Left renal pelvis (tissue), 4 donors: Measurements from ENCODE around the gene NAP1L4. TPM values are rescaled to one million over a fixed set of nuclear protein-coding genes. Genes with fewer than 3 reads are reported as not detected.

Source experiments
- DNase-seq, 4 donors: peaks; one replicate each; pipeline ENCODE4 v3.0.0-alpha.2; 2013; ENCODE audit warnings: low read depth in 4 of 4, low spot score in 3 of 4
- polyA plus RNA-seq, 4 donors: library from polyadenylated mRNA; unstranded; fragments of 120-200 nt; gene quantifications; one replicate each; pipeline ENCODE4 v1.2.1, GENCODE V29; 2013; ENCODE audit not compliant: insufficient read length in 4 of 4

The NAP1L4 gene
- polyA plus RNA-seq, 4 donors: 143 to 215 (median 187) TPM

- no peak for DNase-seq
Measured at GRCh38 chr11:2963761-2964160, 28.4 kb downstream of the NAP1L4 start.

DNA sequence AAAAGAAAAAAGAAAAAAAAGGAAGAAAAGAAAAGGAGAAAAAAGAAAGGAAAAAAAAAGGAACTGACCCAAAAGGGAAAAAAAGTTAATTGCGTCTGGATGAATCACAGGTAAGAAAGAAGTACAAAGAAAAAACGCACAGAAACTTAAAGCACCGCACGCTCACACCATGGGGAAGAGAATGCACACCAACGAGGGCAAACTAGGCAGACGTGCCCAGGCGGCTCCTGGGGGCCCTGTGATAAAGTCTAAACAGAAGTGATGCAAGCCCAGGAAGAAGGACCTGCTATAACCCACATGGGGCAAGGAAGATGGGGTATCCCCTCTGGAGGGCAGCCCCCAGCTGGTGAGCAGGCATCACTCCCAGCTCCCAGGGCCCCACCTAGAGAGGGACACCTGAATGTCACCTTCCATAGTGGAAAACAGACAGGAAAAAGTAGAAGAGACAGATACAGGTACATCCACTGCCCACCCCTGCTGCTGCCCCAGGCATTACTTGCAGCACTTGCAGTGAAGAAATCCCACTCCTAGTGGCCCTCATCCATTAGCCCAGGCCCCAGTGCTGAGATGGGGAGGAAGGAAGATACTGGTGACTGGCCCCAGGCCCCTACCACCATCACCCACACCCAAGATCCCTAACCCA lies 28.9 kb downstream of the NAP1L4 start:
- DNase-seq: no peak

GRCh38 chr11:2961080-2961479 lies 31.0 kb downstream of the NAP1L4 start:
- DNase-seq: no peak

DNA sequence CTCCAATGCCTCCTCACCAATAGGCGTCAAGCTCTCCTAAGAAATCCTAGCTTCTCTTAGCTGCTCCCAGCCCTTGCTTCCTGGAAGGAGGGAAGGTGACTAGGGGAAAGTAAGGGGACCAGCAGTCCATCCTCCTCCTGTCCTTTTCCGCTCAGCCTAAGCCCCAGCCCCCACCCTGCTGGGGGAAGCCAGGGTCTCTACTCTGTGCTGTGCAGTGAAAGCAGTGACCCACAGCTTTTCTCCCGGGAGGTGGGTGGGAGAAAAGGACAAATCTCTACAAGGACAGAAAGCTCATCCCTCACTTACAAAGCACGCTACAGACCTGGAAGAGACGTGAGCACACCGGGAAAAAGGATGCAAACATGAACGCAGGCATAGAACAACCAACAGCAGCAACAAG lies 32.0 kb downstream of the NAP1L4 start:
- no peak for DNase-seq

- no peak for DNase-seq
Measured at GRCh38 chr11:2958251-2958650, 33.9 kb downstream of the NAP1L4 start.

- DNase-seq: peak in 3 of 4 donors; percentile 19 to 39 (median 24)
Measured at GRCh38 chr11:2955906-2956476, 36.1 kb downstream of the NAP1L4 start.

DNA sequence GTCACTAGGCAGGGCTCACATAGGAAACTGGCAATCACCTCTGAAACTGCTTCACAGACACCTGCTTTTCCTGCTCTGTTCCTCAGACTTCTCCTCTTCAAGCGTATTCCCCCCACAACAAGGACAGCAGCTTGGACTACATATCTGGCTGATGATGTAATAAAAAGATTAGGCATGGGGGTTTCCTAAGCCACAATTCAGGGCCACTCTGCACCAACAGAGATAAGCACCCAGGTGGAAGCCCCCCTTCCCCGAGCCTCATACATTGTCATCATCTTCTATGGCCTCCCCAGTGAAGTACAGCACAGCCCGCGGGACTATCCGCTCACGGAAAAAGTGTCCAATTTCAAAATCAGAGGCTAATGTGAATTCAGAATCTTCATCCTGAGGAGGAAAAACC lies 37.9 kb downstream of the NAP1L4 start:
- DNase-seq: no peak

- no peak for DNase-seq
Measured at GRCh38 chr11:2952290-2952689, 39.8 kb downstream of the NAP1L4 start.

DNA sequence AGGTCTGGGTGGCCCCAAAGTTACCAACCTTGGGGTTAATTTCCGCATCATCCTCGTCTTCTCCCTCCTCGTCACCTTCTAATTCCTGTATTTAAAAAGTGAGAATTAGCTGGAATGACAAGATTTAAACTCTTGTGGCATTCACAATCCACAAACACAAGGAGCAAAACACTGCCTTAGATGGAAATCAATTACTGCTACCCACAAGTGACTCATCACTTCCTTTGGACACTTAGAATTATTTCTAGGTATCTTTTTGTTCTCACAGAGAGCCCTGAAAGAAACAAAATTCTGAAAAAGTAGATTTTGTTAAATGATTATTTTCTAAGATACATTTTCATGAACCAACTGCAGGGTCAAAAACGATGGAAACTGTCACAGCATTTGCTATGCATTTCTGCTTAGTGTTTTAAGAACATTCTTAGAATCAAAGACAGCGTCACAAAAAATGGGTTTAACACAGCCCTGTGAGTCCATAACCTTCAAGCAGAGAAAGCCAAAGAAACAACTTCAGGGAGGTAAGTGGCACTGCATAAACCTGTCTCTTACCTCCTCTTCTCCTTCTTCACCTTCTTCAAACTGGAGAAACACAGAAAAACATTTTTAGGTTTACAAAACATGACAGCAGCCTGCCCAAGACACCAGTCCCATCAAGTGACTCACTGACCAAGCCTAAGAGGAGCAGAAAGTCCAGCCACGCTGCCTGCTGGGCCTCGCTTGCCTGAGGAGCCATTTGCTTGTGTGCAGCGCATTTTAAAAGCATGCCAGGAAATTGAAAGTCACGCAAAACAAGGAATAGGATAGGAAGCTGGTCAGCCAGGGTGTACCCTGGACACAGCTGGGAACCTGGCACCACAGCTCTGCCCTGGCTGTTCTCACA lies 40.7 kb downstream of the NAP1L4 start:
- no peak for DNase-seq

DNA sequence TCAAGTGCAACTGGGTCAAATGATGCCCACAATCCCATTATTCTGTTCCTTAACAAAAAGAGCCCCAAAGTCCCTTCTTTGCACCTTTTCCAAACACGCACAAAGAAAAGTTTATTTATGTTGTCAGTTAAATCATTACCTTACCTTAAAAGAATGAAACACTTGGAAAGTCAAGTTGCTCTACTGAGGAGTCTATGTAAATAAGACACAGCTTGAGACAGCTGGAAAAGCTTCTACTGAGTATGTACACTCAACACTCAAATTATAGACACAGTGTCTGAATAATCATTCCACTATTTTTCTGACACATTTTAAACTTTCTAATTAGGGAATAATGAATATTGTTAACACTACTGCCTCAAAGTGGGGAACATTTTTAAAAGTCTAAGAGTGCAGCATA lies 41.3 kb downstream of the NAP1L4 start:
- no peak for DNase-seq

DNA sequence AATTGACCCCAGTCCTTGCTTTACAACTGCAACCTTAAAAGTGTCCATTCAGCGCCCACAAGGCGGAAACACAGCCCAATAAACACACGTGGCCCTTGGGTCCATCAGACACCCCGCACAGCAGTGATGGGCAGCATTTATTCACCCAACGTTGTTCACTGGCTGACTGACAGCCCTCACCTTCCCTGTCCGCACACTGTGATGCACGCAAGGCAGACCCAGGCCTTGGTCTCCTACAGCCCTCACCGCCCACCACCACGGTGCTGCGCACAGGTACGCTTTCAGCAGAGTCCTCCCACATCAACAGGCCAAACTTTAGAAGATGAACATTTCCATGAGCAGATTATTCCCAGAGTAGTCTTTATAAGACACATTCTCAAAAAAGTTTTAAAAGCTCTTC lies 42.2 kb downstream of the NAP1L4 start:
- DNase-seq: no peak

DNA sequence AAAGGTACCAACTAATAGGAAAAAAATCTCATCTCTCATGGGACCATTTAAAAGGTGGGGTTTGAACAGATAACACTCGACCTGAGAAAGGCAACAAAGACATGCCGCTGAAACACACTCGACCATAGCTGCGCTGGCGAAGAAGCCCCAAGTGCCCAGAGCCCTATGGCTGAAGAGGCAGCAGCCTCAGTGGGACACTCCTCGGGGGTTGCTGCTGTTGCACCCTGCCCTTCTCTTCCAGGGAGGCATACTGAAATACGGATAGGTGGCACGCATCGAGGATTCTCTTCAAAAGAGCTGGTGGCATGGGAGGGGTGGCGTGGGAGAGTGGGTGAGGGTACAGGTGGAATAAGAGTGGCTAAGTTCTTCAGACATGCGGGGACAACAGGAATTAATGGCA lies 44.4 kb downstream of the NAP1L4 start:
- DNase-seq: no peak

GRCh38 chr11:2945757-2946287 lies 46.3 kb downstream of the NAP1L4 start:
- DNase-seq: no peak

DNA sequence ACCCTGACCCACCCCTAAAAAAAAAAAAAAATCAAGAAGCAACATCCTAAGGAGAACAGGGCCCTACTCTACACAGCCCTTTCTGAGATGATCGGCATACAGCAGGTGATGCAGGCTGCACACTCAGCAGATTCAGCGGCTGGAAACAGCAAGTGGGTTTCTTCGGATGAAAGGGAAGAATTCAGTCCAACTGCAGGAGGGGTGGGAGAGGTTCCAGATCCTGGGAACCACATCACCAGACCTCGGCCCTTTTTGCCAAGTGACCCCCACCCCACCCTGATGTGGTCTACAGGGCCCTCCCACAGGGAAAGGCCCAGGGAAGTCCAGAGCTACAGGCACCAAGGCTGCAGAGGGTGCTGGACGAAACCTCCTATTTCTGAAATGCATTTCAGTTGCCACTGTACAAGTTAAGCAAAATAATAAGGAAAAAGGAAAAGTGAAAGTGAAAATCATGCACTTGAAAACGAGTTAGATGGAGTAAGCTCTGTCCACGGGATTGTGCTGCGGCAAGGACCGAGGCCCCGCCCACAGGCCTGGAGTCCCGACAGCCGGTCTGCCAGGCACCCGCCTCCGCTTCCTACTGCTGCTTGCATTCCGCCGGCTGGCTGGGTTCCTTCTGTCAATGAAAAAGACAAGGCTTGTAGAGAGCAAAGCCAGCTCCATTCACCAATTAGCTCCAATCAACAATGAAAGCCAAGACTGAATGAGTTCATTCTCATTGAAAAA lies 46.9 kb downstream of the NAP1L4 start:
- DNase-seq: peak in 3 of 4 donors; percentile 44 to 62 (median 45)

DNA sequence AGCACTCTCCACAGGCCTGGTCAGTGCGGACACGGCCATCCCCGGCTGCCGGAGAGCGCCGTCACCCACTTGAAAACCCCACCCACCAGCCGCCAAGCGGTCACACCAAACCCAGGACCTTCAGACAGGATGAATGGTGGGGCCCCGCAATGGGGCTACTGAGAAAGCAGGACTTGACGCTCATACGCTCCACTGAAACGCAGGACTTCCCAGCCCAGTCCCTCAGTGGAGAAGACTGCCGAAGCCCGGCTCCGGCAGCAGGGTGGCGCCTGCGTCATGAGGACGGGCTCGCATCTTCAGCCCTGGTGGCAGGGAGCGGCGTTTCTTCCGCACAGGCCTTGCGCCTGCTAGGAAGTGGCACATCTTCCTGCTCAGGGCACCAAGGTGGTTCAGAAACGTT lies 47.6 kb downstream of the NAP1L4 start:
- no peak for DNase-seq

DNA sequence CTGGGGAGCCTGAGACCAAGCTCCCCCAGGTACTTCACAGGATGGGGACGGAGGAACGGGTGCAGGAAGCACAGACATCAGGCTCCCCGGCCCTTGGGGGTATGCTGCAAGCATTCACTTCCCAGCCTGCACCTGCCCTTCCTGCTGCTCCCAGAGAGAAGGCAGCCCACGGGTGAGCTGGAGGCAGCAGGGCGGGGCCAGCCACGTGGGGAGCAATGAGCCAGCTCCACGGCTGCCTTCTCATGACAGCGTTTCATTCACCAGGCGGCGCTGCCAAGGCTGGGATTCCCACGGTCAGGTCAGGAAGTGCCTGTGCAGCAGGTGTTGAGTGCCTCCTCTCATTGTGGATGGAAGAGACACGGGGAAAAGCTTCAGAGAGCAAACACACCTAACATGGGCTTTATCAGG lies 48.4 kb downstream of the NAP1L4 start:
- DNase-seq: no peak

- no peak for DNase-seq
Measured at GRCh38 chr11:2942872-2943710, 49.0 kb downstream of the NAP1L4 start.

DNA sequence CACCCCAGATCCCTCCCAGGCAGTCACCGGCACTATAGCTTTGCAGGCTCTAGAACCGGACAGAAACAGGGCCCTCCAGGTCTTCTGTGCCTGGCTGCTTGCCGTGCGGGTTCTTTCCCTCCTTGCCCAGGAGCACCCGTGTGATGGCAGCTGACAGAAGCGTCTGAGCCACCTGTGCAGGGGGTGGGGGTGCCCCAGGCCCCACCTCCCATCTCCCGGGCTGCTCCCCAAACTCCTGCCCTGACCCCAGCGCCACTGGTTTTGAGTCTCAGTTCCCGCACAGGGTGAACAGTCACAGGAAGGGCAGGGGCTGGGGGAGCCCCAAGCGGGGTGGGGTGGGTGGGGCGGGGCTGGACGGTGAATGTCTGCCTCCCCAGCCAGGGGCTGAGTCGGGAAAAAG lies 49.7 kb downstream of the NAP1L4 start:
- DNase-seq: no peak

GRCh38 chr11:2940921-2941821 lies 51.0 kb downstream of the NAP1L4 start:
- DNase-seq: no peak
